Neural cell (in vitro differentiated cells): ENCODE results near the gene LHFPL2. TPM values are rescaled to one million over a fixed set of nuclear protein-coding genes. Genes with fewer than 3 reads are reported as not detected.

Experiments used
- H2AFZ ChIP-seq: fragments of 200-600, 300-800 bp; sonication (generic), shearing (Covaris generic); 2 replicates; pipeline ENCODE4 v1.6.0; 2014; ENCODE audit warnings: low read depth, mild to moderate bottlenecking, antibody characterized with exemption, low read length, moderate library complexity
- H3F3A ChIP-seq: fragments of 200-600 bp; shearing (Covaris generic); 2 replicates; pipeline ENCODE4 v1.6.1; 2016; ENCODE audit warnings: mild to moderate bottlenecking, moderate library complexity, mixed read lengths, antibody characterized with exemption, low read length; ENCODE audit not compliant: insufficient read depth, poor library complexity, severe bottlenecking
- H3K27ac ChIP-seq: fragments of 200-600, 300-800 bp; sonication (generic), shearing (Covaris generic); 2 replicates; pipeline ENCODE4 v1.5.1; 2014; ENCODE audit warnings: mild to moderate bottlenecking, low read length, moderate library complexity
- H3K27me3 ChIP-seq: fragments of 300-800, 200-600 bp; sonication (generic), shearing (Covaris generic); 2 replicates; pipeline ENCODE4 v1.6.0; 2014; ENCODE audit warnings: mild to moderate bottlenecking, low read depth, low read length, moderate library complexity; ENCODE audit not compliant: insufficient read depth
- H3K36me3 ChIP-seq: fragments of 300-800, 200-600 bp; sonication (generic), shearing (Covaris generic); 2 replicates; pipeline ENCODE4 v1.5.1; 2014; ENCODE audit warnings: mild to moderate bottlenecking, antibody characterized with exemption, low read length, moderate library complexity; ENCODE audit not compliant: insufficient read depth
- H3K4me2 ChIP-seq: fragments of 300-800, 200-600 bp; sonication (generic), shearing (Covaris generic); 2 replicates; pipeline ENCODE4 v1.6.0; 2014; ENCODE audit warnings: mild to moderate bottlenecking, low read length
- H3K4me3 ChIP-seq: fragments of 300-800, 200-600 bp; sonication (generic), shearing (Covaris generic); 2 replicates; pipeline ENCODE4 v1.5.1; 2014; ENCODE audit warnings: mild to moderate bottlenecking, low read length, moderate library complexity
- H3K79me2 ChIP-seq: fragments of 200-600 bp; shearing (Covaris generic); replicated peaks from 2 replicates; pipeline ENCODE4 v1.6.0; 2014; ENCODE audit warnings: mild to moderate bottlenecking, low read length, moderate library complexity; ENCODE audit not compliant: insufficient read depth
- H3K9ac ChIP-seq: fragments of 300-800, 200-600 bp; sonication (generic), shearing (Covaris generic); 2 replicates; pipeline ENCODE4 v1.6.1; 2016; ENCODE audit warnings: mild to moderate bottlenecking, low read length, mixed read lengths
- H3K9me2 ChIP-seq: fragments of 200-600 bp; shearing (Covaris generic); 2 replicates; pipeline ENCODE4 v1.6.1; 2016; ENCODE audit warnings: mild to moderate bottlenecking, low read length, mixed read lengths; ENCODE audit not compliant: insufficient read depth
- H3K9me3 ChIP-seq: fragments of 200-600, 300-800 bp; sonication (generic), shearing (Covaris generic); 2 replicates; pipeline ENCODE4 v1.6.1; 2016; ENCODE audit warnings: mild to moderate bottlenecking, mixed run types, low read length, moderate library complexity, mixed read lengths
- H4K20me1 ChIP-seq: fragments of 200-600 bp; shearing (Covaris generic); 2 replicates; pipeline ENCODE4 v1.6.1; 2016; ENCODE audit warnings: mild to moderate bottlenecking, mixed run types; ENCODE audit not compliant: insufficient read depth
- CTCF ChIP-seq: fragments of 450-650 bp; IDR thresholded peaks from 2 replicates; pipeline ENCODE4 v1.5.1; 2014; ENCODE audit warnings: antibody characterized with exemption, mild to moderate bottlenecking, moderate library complexity; ENCODE audit not compliant: poor library complexity, severe bottlenecking
- EP300 ChIP-seq: fragments of 450-650 bp; conservative IDR thresholded peaks from 2 replicates; pipeline ENCODE4 v1.6.1; 2014; ENCODE audit warnings: antibody characterized with exemption, mild to moderate bottlenecking, moderate library complexity; ENCODE audit not compliant: poor library complexity, severe bottlenecking
- EZH2 ChIP-seq: fragments of 200-600, 300-800 bp; shearing (Covaris generic), sonication (generic); IDR thresholded peaks from 2 replicates; pipeline ENCODE4 v1.6.1; 2014; ENCODE audit warnings: antibody characterized with exemption, low read length, borderline replicate concordance, mild to moderate bottlenecking; ENCODE audit not compliant: insufficient read depth, poor library complexity, severe bottlenecking
- MXI1 ChIP-seq: fragments of 450-650 bp; conservative IDR thresholded peaks from 2 replicates; pipeline ENCODE4 v1.6.1; 2014; ENCODE audit warnings: antibody characterized with exemption, mild to moderate bottlenecking; ENCODE audit not compliant: poor library complexity, severe bottlenecking
- POLR2AphosphoS5 ChIP-seq: IDR thresholded peaks from 2 replicates; pipeline ENCODE4 v1.6.1; 2012
- RAD21 ChIP-seq: fragments of 450-650 bp; conservative IDR thresholded peaks from 2 replicates; pipeline ENCODE4 v1.6.1; 2014; ENCODE audit warnings: antibody characterized with exemption, mild to moderate bottlenecking, moderate library complexity
- REST ChIP-seq: IDR thresholded peaks from 2 replicates; pipeline ENCODE4 v1.6.1; 2012; ENCODE audit warnings: borderline replicate concordance
- SMC3 ChIP-seq: fragments of 450-650 bp; conservative IDR thresholded peaks from 2 replicates; pipeline ENCODE4 v1.6.1; 2014; ENCODE audit warnings: antibody characterized with exemption, mild to moderate bottlenecking, moderate library complexity; ENCODE audit not compliant: poor library complexity
- TAF1 ChIP-seq: IDR thresholded peaks from 2 replicates; pipeline ENCODE4 v1.6.1; 2012; ENCODE audit warnings: low read depth
- polyA plus RNA-seq: library from polyadenylated mRNA; depleted of rRNA; stranded (reverse); fragments of >200 nt; gene quantifications from 2 replicates; pipeline ENCODE4 v1.2.3, GENCODE V29; 2014

LHFPL2 gene
- polyA plus RNA-seq, 1 donor from 2014 or later: 1.6 TPM

GRCh38 chr5:78610163-78610583 is 38.4 kb downstream of the LHFPL2 start:
- Histone ChIP-seq H2AFZ (no peak overlapping the region), H3K36me3 (no peaks in the 10 kb centered on the region), H3K4me2 (no peak overlapping the region), H3K4me3 (no peak overlapping the region), H3K9ac (no peak overlapping the region), H3F3A (no peaks in the 10 kb centered on the region), H3K79me2 (no peaks in the 10 kb centered on the region), H3K27ac (no peak overlapping the region), H4K20me1 (no peaks in the 10 kb centered on the region), H3K9me2 (no peaks in the 10 kb centered on the region), H3K27me3 (no peaks in the 10 kb centered on the region), H3K9me3 (no peaks in the 10 kb centered on the region)
- TF ChIP-seq POLR2AphosphoS5: no peak
- no peak for TF ChIP-seq EZH2
- TF ChIP-seq SMC3: no peak
- TF ChIP-seq MXI1: no peak
- TF ChIP-seq CTCF: no peak
- no peak for TF ChIP-seq REST
- TF ChIP-seq RAD21: no peak
- no peak for TF ChIP-seq EP300
- TF ChIP-seq TAF1: no peak

GRCh38 chr5:78607864-78608263 is 40.7 kb downstream of the LHFPL2 start:
- Histone ChIP-seq H3K27me3 (no peaks in the 10 kb centered on the region), H3K4me2 (no peak overlapping the region), H3F3A (no peaks in the 10 kb centered on the region), H2AFZ (no peak overlapping the region), H4K20me1 (no peaks in the 10 kb centered on the region), H3K4me3 (no peak overlapping the region), H3K9ac (no peak overlapping the region), H3K9me3 (no peaks in the 10 kb centered on the region), H3K79me2 (no peaks in the 10 kb centered on the region), H3K9me2 (no peaks in the 10 kb centered on the region), H3K27ac (no peak overlapping the region), H3K36me3 (no peaks in the 10 kb centered on the region)
- TF ChIP-seq EZH2: no peak

DNA sequence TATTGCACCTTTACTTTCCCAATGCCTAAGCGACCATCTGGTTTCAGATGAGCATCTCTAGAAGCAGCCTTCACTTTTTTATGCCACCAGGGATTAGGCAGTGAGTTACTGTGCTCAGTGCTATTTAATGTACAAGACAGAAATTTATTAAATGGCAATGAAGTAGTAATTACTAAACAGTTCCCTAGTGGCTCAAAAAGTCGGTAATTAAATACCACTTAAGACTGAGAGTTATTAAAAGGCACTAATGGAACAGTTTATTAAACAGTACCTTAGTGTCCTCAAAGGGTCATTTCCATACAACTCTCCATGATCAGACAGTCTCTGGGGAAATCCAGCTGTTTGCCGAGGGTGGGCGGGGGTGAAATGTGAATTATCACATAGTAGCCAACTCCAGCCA is 42.3 kb downstream of the LHFPL2 start:
- Histone ChIP-seq H3K9ac (no peak overlapping the region), H3K27me3 (no peaks in the 10 kb centered on the region), H3K36me3 (no peaks in the 10 kb centered on the region), H3K27ac (no peak overlapping the region), H3K4me3 (no peak overlapping the region), H3F3A (no peaks in the 10 kb centered on the region), H2AFZ (no peak overlapping the region), H3K9me3 (no peaks in the 10 kb centered on the region), H4K20me1 (no peaks in the 10 kb centered on the region), H3K79me2 (no peaks in the 10 kb centered on the region), H3K4me2 (no peak overlapping the region), H3K9me2 (no peaks in the 10 kb centered on the region)
- TF ChIP-seq SMC3 (no peak), CTCF (no peak), RAD21 (no peak), MXI1 (no peak), EP300 (no peak), POLR2AphosphoS5 (no peak), EZH2 (no peak), REST (no peak), TAF1 (no peak)
